ENCODE results near the gene E2F8. TPM values are rescaled to one million over a fixed set of nuclear protein-coding genes. Genes with fewer than 3 reads are reported as not detected.

Gene E2F8
- total RNA-seq, 1 experiment from 2014 or later, result 18.4 TPM

DNA sequence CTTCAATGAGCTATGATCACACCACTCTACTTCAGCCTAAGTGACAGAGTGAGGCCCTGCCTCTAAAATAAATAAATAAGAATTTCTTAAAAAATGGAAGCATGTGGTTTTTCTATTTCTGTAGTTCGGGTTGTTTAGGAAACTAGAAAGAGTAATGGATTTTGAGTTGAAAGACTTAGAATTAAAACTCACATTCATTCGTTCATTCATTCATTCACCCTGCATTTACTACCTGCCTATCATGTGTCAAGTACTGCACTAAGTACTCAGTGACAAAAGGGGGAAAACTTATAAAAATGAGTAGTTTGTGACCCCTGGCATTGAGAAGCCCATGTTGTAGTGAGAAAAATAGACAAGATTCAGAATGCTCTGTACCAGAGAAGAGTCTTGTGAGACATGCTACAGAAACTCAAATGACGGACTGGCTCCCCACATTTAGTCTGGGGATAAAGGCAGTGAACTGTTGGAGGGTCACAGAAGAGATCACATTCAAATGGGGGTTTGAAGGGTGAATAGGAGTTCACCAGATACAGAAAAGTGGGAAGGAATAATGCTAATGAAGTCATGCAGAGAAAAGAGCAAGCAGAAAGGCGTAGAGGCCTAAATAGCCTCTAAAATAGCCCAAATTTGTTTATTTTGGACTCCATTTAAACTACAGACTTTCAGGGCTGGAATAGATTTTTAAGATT, 46.0 kb downstream of the E2F8 start:
- H3K79me2 ChIP-seq (ENCODE audit: insufficient read depth, low read length), result no peaks in the 10 kb centered on the region
- TF ChIP-seq SIN3A (IDR thresholded peaks at IDR 0.05; ENCODE audit: low read depth), result no peak
- no peak for TF ChIP-seq TCF7L2 (IDR thresholded peaks at IDR 0.05; ENCODE audit: borderline replicate concordance, extremely low read depth, insufficient read depth, insufficient read length)
- TF ChIP-seq ELF1 (IDR thresholded peaks at IDR 0.05; ENCODE audit: borderline replicate concordance, low read depth), result no peak
- TF ChIP-seq RAD21 (IDR thresholded peaks at IDR 0.05; ENCODE audit: low read depth), result no peak
- no peak for DNase-seq (ENCODE audit: low read depth, low spot score)
- intact Hi-C loops (cut with micrococcal nuclease), result no loop called here
- no peak overlapping the region for H3K9ac ChIP-seq (ENCODE audit: low read length)
- ChIA-PET POLR2A (no interaction called here), RAD21 (ENCODE audit: low non-redundant PET in 1 of 2, low total read pairs in 2 of 2, uncharacterized antibody in 2 of 2, unreplicated experiment in 2 of 2) (no interaction called here), CTCF (no interaction called here)
- no peaks in the 10 kb centered on the region for H4K20me1 ChIP-seq (ENCODE audit: insufficient read depth)
- H3K27ac ChIP-seq (ENCODE audit: low read depth, low read length), result no peak overlapping the region
- no peaks in the 10 kb centered on the region; the same call in 1 of the 2 replicates for H3K27me3 ChIP-seq (ENCODE audit: insufficient read depth, low read length)
- ATAC-seq, result no peak
- no peak overlapping the region for H3K4me2 ChIP-seq (ENCODE audit: low read length)
- H3K4me3 ChIP-seq (replicated peaks in 1 of 2; ENCODE audit: low read depth in 1 of 2, low read length in 2 of 2), result no peak overlapping the region
- H3K9me3 ChIP-seq (ENCODE audit: control insufficient read depth in 1 of 2, insufficient read depth in 1 of 2, low read depth in 1 of 2, low read length in 2 of 2), result no peaks in the 10 kb centered on the region
- H3K4me1 ChIP-seq (ENCODE audit: control insufficient read depth in 1 of 2, insufficient read depth in 2 of 2, low read length in 2 of 2), result no peaks in the 10 kb centered on the region
- H3K36me3 ChIP-seq (ENCODE audit: control insufficient read depth in 1 of 2, insufficient read depth in 2 of 2, low read length in 2 of 2), result no peaks in the 10 kb centered on the region
- no TSS peak for BruUV-seq (replicated peaks)
- H2AFZ ChIP-seq (ENCODE audit: low read depth, low read length, poor library complexity, severe bottlenecking), result no peak overlapping the region
- no peaks in the 10 kb centered on the region for H3K9me2 ChIP-seq (ENCODE audit: insufficient read depth)

GRCh38 chr11:19193916-19194315, 46.8 kb downstream of the E2F8 start:
- H4K20me1 ChIP-seq (ENCODE audit: insufficient read depth), result no peaks in the 10 kb centered on the region
- CTCF ChIA-PET, result no interaction called here
- no peaks in the 10 kb centered on the region for H3K9me3 ChIP-seq (ENCODE audit: control insufficient read depth in 1 of 2, insufficient read depth in 1 of 2, low read depth in 1 of 2, low read length in 2 of 2)
- no peaks in the 10 kb centered on the region for H3K9me2 ChIP-seq (ENCODE audit: insufficient read depth)
- RAD21 ChIA-PET (ENCODE audit: low non-redundant PET in 1 of 2, low total read pairs in 2 of 2, uncharacterized antibody in 2 of 2, unreplicated experiment in 2 of 2), result no interaction called here
- H3K36me3 ChIP-seq (ENCODE audit: control insufficient read depth in 1 of 2, insufficient read depth in 2 of 2, low read length in 2 of 2), result no peaks in the 10 kb centered on the region
- ATAC-seq (no peak), DNase-seq (ENCODE audit: low read depth, low spot score) (no peak)
- no peak overlapping the region for H3K4me3 ChIP-seq (replicated peaks in 1 of 2; ENCODE audit: low read depth in 1 of 2, low read length in 2 of 2)
- no peak overlapping the region for H3K27ac ChIP-seq (ENCODE audit: low read depth, low read length)
- no peaks in the 10 kb centered on the region for H3K27me3 ChIP-seq (ENCODE audit: insufficient read depth, low read length)
- H3K9ac ChIP-seq (ENCODE audit: low read length), result no peak overlapping the region
- no TSS peak for BruUV-seq (replicated peaks)
- H3K4me2 ChIP-seq (ENCODE audit: low read length), result no peak overlapping the region
- H3K4me1 ChIP-seq (ENCODE audit: control insufficient read depth in 1 of 2, insufficient read depth in 2 of 2, low read length in 2 of 2), result no peaks in the 10 kb centered on the region
- intact Hi-C loops (cut with micrococcal nuclease), result no loop called here
- H3K79me2 ChIP-seq (ENCODE audit: insufficient read depth, low read length), result no peaks in the 10 kb centered on the region
- POLR2A ChIA-PET, result no interaction called here
- no peak overlapping the region for H2AFZ ChIP-seq (ENCODE audit: low read depth, low read length, poor library complexity, severe bottlenecking)
- TF ChIP-seq YY1 (IDR thresholded peaks at IDR 0.05; ENCODE audit: extremely low read depth, insufficient replicate concordance, low read depth, low read length), result no peak
- TF ChIP-seq, protein P1, sequence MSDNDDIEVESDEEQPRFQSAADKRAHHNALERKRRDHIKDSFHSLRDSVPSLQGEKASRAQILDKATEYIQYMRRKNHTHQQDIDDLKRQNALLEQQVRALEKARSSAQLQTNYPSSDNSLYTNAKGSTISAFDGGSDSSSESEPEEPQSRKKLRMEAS (IDR thresholded peaks at IDR 0.05), result no peak
- no peak for TF ChIP-seq SIN3A (IDR thresholded peaks at IDR 0.05; ENCODE audit: low read depth)
- TF ChIP-seq EGR1 (IDR thresholded peaks at IDR 0.05; ENCODE audit: low read depth), result no peak
- no peak for TF ChIP-seq JUND (IDR thresholded peaks at IDR 0.05)
- no peak for TF ChIP-seq TCF7L2 (IDR thresholded peaks at IDR 0.05; ENCODE audit: borderline replicate concordance, extremely low read depth, insufficient read depth, insufficient read length)
- no peak for TF ChIP-seq ELF1 (IDR thresholded peaks at IDR 0.05; ENCODE audit: borderline replicate concordance, low read depth)
- TF ChIP-seq, protein P2, sequence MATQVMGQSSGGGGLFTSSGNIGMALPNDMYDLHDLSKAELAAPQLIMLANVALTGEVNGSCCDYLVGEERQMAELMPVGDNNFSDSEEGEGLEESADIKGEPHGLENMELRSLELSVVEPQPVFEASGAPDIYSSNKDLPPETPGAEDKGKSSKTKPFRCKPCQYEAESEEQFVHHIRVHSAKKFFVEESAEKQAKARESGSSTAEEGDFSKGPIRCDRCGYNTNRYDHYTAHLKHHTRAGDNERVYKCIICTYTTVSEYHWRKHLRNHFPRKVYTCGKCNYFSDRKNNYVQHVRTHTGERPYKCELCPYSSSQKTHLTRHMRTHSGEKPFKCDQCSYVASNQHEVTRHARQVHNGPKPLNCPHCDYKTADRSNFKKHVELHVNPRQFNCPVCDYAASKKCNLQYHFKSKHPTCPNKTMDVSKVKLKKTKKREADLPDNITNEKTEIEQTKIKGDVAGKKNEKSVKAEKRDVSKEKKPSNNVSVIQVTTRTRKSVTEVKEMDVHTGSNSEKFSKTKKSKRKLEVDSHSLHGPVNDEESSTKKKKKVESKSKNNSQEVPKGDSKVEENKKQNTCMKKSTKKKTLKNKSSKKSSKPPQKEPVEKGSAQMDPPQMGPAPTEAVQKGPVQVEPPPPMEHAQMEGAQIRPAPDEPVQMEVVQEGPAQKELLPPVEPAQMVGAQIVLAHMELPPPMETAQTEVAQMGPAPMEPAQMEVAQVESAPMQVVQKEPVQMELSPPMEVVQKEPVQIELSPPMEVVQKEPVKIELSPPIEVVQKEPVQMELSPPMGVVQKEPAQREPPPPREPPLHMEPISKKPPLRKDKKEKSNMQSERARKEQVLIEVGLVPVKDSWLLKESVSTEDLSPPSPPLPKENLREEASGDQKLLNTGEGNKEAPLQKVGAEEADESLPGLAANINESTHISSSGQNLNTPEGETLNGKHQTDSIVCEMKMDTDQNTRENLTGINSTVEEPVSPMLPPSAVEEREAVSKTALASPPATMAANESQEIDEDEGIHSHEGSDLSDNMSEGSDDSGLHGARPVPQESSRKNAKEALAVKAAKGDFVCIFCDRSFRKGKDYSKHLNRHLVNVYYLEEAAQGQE (IDR thresholded peaks at IDR 0.05; ENCODE audit: low read depth), result no peak
- no peak for TF ChIP-seq POLR2A (IDR thresholded peaks at IDR 0.05; ENCODE audit: borderline replicate concordance, extremely low read depth, insufficient read depth, insufficient read length)
- TF ChIP-seq FOSL1 (IDR thresholded peaks at IDR 0.05; ENCODE audit: low read depth), result no peak
- TF ChIP-seq EZH2phosphoT487 (IDR thresholded peaks at IDR 0.05; ENCODE audit: borderline replicate concordance), result no peak
- TF ChIP-seq, protein P3, sequence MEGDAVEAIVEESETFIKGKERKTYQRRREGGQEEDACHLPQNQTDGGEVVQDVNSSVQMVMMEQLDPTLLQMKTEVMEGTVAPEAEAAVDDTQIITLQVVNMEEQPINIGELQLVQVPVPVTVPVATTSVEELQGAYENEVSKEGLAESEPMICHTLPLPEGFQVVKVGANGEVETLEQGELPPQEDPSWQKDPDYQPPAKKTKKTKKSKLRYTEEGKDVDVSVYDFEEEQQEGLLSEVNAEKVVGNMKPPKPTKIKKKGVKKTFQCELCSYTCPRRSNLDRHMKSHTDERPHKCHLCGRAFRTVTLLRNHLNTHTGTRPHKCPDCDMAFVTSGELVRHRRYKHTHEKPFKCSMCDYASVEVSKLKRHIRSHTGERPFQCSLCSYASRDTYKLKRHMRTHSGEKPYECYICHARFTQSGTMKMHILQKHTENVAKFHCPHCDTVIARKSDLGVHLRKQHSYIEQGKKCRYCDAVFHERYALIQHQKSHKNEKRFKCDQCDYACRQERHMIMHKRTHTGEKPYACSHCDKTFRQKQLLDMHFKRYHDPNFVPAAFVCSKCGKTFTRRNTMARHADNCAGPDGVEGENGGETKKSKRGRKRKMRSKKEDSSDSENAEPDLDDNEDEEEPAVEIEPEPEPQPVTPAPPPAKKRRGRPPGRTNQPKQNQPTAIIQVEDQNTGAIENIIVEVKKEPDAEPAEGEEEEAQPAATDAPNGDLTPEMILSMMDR (IDR thresholded peaks at IDR 0.05 in 2 of 3, conservative IDR thresholded peaks at IDR 0.05 in 1 of 3; ENCODE audit: borderline replicate concordance in 1 of 3, insufficient read depth in 1 of 3, low read depth in 2 of 3, low read length in 2 of 3), result no peak
- no peak for TF ChIP-seq EZH2 (IDR thresholded peaks at IDR 0.05)
- TF ChIP-seq ZNF274 (IDR thresholded peaks at IDR 0.05; ENCODE audit: low read depth, low read length), result no peak

Measured in HCT116 (cell line).